Fibroblast of lung (primary cell): ENCODE measurements around the gene NRP1. TPM values are rescaled to one million over a fixed set of nuclear protein-coding genes. Genes with fewer than 3 reads are reported as not detected.
"Not testable (repeated sequence)": the region's sequence is repeated elsewhere in the genome, so short reads cannot be mapped to it uniquely, and the experiment has no call there.

Experiments used
- DNase-seq, 2 donors: peaks; one replicate each; pipeline versions ENCODE4 v3.0.0 to v3.0.0-alpha.2; 2010; ENCODE audit warnings: low read depth in 2 of 2
- H2AFZ ChIP-seq: 2 replicates; pipeline ENCODE4 v1.5.1; 2012; ENCODE audit warnings: low read length, control low read depth, inconsistent platforms
- H3K27ac ChIP-seq: 2 replicates; pipeline ENCODE4 v1.5.1; 2011; ENCODE audit warnings: low read length, control low read depth; ENCODE audit not compliant: insufficient read depth
- H3K27me3 ChIP-seq: 2 replicates; pipeline ENCODE4 v1.5.1; 2011; ENCODE audit warnings: mild to moderate bottlenecking, low read length; ENCODE audit not compliant: control insufficient read depth, insufficient read depth
- H3K36me3 ChIP-seq: 2 replicates; pipeline ENCODE4 v1.5.1; 2011; ENCODE audit warnings: low read length; ENCODE audit not compliant: control insufficient read depth, insufficient read depth
- H3K4me1 ChIP-seq: 2 replicates; pipeline ENCODE4 v1.5.1; 2011; ENCODE audit warnings: low read length; ENCODE audit not compliant: control insufficient read depth, insufficient read depth; ENCODE audit errors: extremely low read depth
- H3K4me2 ChIP-seq: 2 replicates; pipeline ENCODE4 v1.5.1; 2011; ENCODE audit warnings: low read length, control low read depth; ENCODE audit not compliant: insufficient read depth; ENCODE audit errors: extremely low read depth
- H3K4me3 ChIP-seq, 4 experiments: fragments of 200-600 bp in 1 of 4; sonication (generic) in 1 of 4; replicated peaks in 1 of 4; 2 replicates each; pipeline ENCODE4 v1.5.1; 2011 to 2016; ENCODE audit warnings: low read length in 4 of 4, low read depth in 3 of 4, mild to moderate bottlenecking in 3 of 4, control low read depth in 2 of 4, inconsistent platforms in 1 of 4, mixed read lengths in 1 of 4; ENCODE audit not compliant: insufficient read depth in 1 of 4; ENCODE audit errors: control extremely low read depth in 1 of 4
- H3K79me2 ChIP-seq: 2 replicates; pipeline ENCODE4 v1.5.1; 2012; ENCODE audit warnings: mild to moderate bottlenecking, low read length, inconsistent platforms; ENCODE audit not compliant: control insufficient read depth, insufficient read depth
- H3K9ac ChIP-seq: 2 replicates; pipeline ENCODE4 v1.5.1; 2011; ENCODE audit warnings: mild to moderate bottlenecking, low read length, control low read depth; ENCODE audit not compliant: insufficient read depth
- H3K9me3 ChIP-seq: 2 replicates; pipeline ENCODE4 v1.5.1; 2012; ENCODE audit warnings: low read depth, low read length; ENCODE audit not compliant: control insufficient read depth, insufficient read depth
- H4K20me1 ChIP-seq: 2 replicates; pipeline ENCODE4 v1.5.1; 2011; ENCODE audit warnings: low read length; ENCODE audit not compliant: control insufficient read depth, insufficient read depth; ENCODE audit errors: extremely low read depth
- EZH2 ChIP-seq: IDR thresholded peaks from 2 replicates; pipeline ENCODE4 v1.5.1; 2012; ENCODE audit warnings: low read length, control low read depth, mild to moderate bottlenecking; ENCODE audit errors: missing control alignments
- polyA plus RNA-seq, 2 donors: library from polyadenylated mRNA; depleted of rRNA in 1 of 2; stranded (reverse) in 1 of 2; unstranded in 1 of 2; fragments of >200 nt; gene quantifications; 2 replicates each; pipeline ENCODE4 v1.2.1, GENCODE V29; 2011 to 2012; ENCODE audit warnings: missing spikeins in 1 of 2
- total RNA-seq: library from RNA; depleted of rRNA; stranded (reverse); fragments of >200 nt; gene quantifications from 2 replicates; pipeline ENCODE4 v1.2.1, GENCODE V29; 2014
- TF ChIP-seq, protein P1 (sequence below), 2 donors: IDR thresholded peaks in 1 of 2; conservative IDR thresholded peaks in 1 of 2; 1 replicate in 1 of 2; 2 replicates in 1 of 2; pipeline ENCODE4 v1.5.1; 2011 to 2012; ENCODE audit warnings: low read length in 2 of 2, control low read depth in 1 of 2, inconsistent platforms in 1 of 2, low read depth in 1 of 2, mild to moderate bottlenecking in 1 of 2

The NRP1 gene
- total and polyA plus RNA-seq, 2 donors (not counting 1 experiment from before 2014, with no cell fraction given): 187 to 373 TPM

DNA sequence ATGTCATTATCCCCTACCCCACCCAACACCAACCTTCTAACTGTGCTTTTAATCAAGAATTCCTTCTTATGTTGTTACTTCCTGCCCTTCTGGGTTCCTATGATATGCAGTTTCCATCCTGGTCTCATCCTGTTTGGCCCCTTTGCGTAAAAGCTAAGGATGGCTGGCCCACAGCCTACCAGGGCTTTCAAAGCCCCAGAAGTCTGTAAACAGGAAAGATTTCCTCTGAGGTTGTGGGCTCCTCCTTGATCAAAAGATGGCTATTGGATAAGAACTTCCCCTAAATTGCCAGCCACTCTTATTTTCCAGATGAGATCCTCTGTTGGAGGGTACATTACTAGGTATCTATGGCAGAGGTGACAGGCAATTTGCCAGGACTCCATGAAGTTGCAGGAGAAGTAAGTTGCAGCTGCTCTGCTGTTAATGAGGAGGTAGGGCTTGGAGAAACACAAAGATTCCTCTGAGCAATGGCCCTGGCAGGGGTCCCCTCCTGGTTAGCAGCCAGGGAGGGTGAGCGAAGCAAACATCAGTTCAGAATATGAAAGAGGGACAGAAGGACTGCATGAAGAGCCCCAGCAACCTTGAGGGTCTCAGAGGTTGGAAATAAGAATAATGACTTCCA, 32.1 kb downstream of the NRP1 start:
- Histone ChIP-seq H3K79me2 (peaks cover 97% of the 10 kb centered on the region), H3K27me3 (no peaks in the 10 kb centered on the region), H3K4me2 (no peak overlapping the region), H3K36me3 (no peaks in the 10 kb centered on the region), H3K4me3 (no peak overlapping the region), H3K9me3 (no peaks in the 10 kb centered on the region), H2AFZ (no peak overlapping the region), H3K27ac (no peak overlapping the region), H3K4me1 (peaks cover 19% of the 10 kb centered on the region), H3K9ac (no peak overlapping the region), H4K20me1 (peaks cover 2% of the 10 kb centered on the region)
- no peak for DNase-seq
- TF ChIP-seq, protein P1, sequence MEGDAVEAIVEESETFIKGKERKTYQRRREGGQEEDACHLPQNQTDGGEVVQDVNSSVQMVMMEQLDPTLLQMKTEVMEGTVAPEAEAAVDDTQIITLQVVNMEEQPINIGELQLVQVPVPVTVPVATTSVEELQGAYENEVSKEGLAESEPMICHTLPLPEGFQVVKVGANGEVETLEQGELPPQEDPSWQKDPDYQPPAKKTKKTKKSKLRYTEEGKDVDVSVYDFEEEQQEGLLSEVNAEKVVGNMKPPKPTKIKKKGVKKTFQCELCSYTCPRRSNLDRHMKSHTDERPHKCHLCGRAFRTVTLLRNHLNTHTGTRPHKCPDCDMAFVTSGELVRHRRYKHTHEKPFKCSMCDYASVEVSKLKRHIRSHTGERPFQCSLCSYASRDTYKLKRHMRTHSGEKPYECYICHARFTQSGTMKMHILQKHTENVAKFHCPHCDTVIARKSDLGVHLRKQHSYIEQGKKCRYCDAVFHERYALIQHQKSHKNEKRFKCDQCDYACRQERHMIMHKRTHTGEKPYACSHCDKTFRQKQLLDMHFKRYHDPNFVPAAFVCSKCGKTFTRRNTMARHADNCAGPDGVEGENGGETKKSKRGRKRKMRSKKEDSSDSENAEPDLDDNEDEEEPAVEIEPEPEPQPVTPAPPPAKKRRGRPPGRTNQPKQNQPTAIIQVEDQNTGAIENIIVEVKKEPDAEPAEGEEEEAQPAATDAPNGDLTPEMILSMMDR (conservative IDR thresholded peaks at IDR 0.05 in 1 of 2, IDR thresholded peaks at IDR 0.05 in 1 of 2; ENCODE audit: low read depth in 1 of 2, low read length in 2 of 2): no peak
- no peak for TF ChIP-seq EZH2

DNA sequence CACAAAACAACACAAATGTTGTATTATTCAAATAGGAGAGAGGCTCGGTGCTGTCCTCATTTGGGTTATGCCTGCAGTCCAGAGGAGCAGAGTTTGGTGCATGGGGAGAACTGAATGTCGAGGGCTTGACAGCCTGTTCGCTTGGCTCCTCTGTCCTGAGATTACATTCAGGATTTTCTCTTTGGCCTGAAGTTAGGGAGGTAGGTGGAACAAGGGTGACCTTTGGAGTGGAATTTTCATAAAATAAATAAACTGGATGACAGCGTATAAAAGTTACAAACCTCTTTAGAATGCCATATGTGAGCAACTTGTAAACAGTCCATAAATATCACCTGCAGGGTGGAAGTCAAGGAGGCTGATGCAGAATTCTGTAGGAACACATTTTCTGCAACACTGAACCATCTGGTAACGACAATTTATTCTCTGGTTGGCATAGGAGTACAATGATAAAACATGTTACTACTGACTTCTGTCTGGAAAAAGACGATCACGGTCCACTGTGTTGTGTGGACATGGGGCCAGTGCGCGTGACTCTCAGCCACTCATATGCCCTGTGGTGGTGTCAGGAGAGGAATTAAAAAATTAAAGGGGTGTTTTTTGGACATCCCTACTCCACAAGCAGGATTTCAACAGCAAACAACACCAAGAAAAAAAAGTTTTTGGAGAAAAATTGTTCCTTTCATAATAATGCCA, 33.2 kb downstream of the NRP1 start:
- Histone ChIP-seq H3K9ac (no peak overlapping the region), H3K4me2 (no peak overlapping the region), H3K79me2 (peaks cover 97% of the 10 kb centered on the region), H3K27ac (no peak overlapping the region), H3K4me1 (peaks cover 12% of the 10 kb centered on the region), H4K20me1 (peaks cover 2% of the 10 kb centered on the region), H3K27me3 (no peaks in the 10 kb centered on the region), H3K36me3 (peaks cover 2% of the 10 kb centered on the region), H2AFZ (no peak overlapping the region), H3K4me3 (no peak overlapping the region), H3K9me3 (no peaks in the 10 kb centered on the region)
- DNase-seq: no peak
- TF ChIP-seq, protein P1 (conservative IDR thresholded peaks at IDR 0.05 in 1 of 2, IDR thresholded peaks at IDR 0.05 in 1 of 2; ENCODE audit: low read depth in 1 of 2, low read length in 2 of 2): no peak
- TF ChIP-seq EZH2: no peak

DNA sequence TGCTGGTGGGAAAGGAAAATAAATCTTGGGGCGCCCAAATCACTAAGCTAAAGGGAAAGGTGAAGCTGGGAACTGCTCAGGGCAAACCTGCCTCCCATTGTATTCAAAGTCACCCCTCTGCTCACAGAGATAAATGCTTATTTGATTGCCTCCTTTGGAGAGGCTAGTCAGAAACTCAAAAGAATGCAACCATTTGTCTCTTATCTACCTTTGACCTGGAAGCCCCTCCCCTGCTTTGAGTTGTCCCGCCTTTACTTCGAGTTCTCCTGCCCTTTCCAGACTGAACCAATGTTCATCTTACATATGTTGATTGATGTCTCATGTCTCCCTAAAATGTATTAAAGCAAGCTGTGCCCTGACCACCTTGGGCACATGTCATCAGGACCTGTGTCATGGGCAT, 33.9 kb downstream of the NRP1 start:
- H4K20me1 ChIP-seq, H3K4me2 ChIP-seq, H3K4me3 ChIP-seq, H3K9me3 ChIP-seq, H2AFZ ChIP-seq, H3K27me3 ChIP-seq, H3K27ac ChIP-seq, DNase-seq, H3K36me3 ChIP-seq, H3K9ac ChIP-seq: not testable (repeated sequence)
- Histone ChIP-seq H3K79me2 (peaks cover 99% of the 10 kb centered on the region), H3K4me1 (peaks cover 11% of the 10 kb centered on the region)
